Peyer's patch (tissue), 4 donors: ENCODE results near the gene EME2. TPM values are rescaled to one million over a fixed set of nuclear protein-coding genes. Genes with fewer than 3 reads are reported as not detected.
"Not testable (repeated sequence)": the region's sequence is repeated elsewhere in the genome, so short reads cannot be mapped to it uniquely, and the experiment has no call there.

ENCODE experiments used
- DNase-seq, 3 donors: peaks; one replicate each; pipeline ENCODE4 v3.0.0-alpha.2; 2017 to 2019
- H3K27ac ChIP-seq, 4 donors: fragments of 200-600 bp; sonication (generic); one replicate each; pipeline ENCODE4 v1.5.1; 2016 to 2019
- H3K27me3 ChIP-seq, 2 donors: fragments of 200-600 bp; sonication (generic); one replicate each; pipeline ENCODE4 v1.5.1; 2019
- H3K36me3 ChIP-seq, 3 donors: fragments of 200-600 bp; sonication (generic); one replicate each; pipeline ENCODE4 v1.5.1; 2016 to 2019
- H3K4me1 ChIP-seq, 4 donors: fragments of 200-600 bp; sonication (generic); one replicate each; pipeline ENCODE4 v1.5.1; 2016 to 2019
- H3K4me3 ChIP-seq, 4 donors: fragments of 200-600 bp; sonication (generic); 1 replicate in 3 of 4; 2 replicates in 1 of 4; pipeline ENCODE4 v1.5.1; 2016 to 2019; ENCODE audit warnings: mild to moderate bottlenecking in 1 of 4
- H3K9me3 ChIP-seq, 4 donors: fragments of 200-600 bp; sonication (generic); one replicate each; pipeline ENCODE4 v1.5.1; 2016 to 2019; ENCODE audit warnings: mild to moderate bottlenecking in 1 of 4
- CTCF ChIP-seq, 6 experiments: fragments of 450-650 bp in 4 of 6; fragments of 200-600 bp in 2 of 6; sonication (generic) in 1 of 6; IDR thresholded peaks; one replicate each; pipeline ENCODE4 v1.5.1; 2017 to 2019; ENCODE audit warnings: antibody characterized with exemption in 6 of 6, mild to moderate bottlenecking in 3 of 6, moderate library complexity in 1 of 6
- POLR2A ChIP-seq, 2 donors: fragments of 450-650 bp; IDR thresholded peaks; one replicate each; pipeline ENCODE4 v1.5.1; 2017; ENCODE audit warnings: antibody characterized with exemption in 2 of 2, mild to moderate bottlenecking in 2 of 2, moderate library complexity in 2 of 2
- total RNA-seq, 4 donors: library from RNA; depleted of rRNA; stranded (reverse); fragments of >200 nt; gene quantifications; one replicate each; pipeline ENCODE4 v1.1.0, GENCODE V29; 2016

Gene EME2
- total RNA-seq, 4 donors from 2014 or later = 54.6 to 99.9 (median 67.0) TPM

GRCh38 chr16:1727651-1728624 is 44.7 kb upstream of the EME2 start:
- H3K27ac ChIP-seq = no peak overlapping the region
- H3K4me3 ChIP-seq = no peak overlapping the region
- no peak for DNase-seq
- peaks cover 0 to 78% (median 0%) of the 10 kb centered on the region in 3 donors for H3K36me3 ChIP-seq
- TF ChIP-seq POLR2A (IDR thresholded peaks at IDR 0.05) = no peak
- H3K9me3 ChIP-seq = no peaks in the 10 kb centered on the region
- H3K4me1 ChIP-seq = peaks cover 0 to 13% (median 5%) of the 10 kb centered on the region in 4 donors
- H3K27me3 ChIP-seq = no peaks in the 10 kb centered on the region

GRCh38 chr16:1729026-1729425 is 43.6 kb upstream of the EME2 start:
- H3K4me3 ChIP-seq = no peak overlapping the region
- H3K36me3 ChIP-seq = peaks cover 0 to 89% (median 0%) of the 10 kb centered on the region in 3 donors
- peaks cover 0 to 2% (median 0%) of the 10 kb centered on the region in 4 donors for H3K4me1 ChIP-seq
- no peaks in the 10 kb centered on the region for H3K9me3 ChIP-seq
- TF ChIP-seq POLR2A (IDR thresholded peaks at IDR 0.05) = no peak
- H3K27me3 ChIP-seq = no peaks in the 10 kb centered on the region
- DNase-seq = no peak
- no peak overlapping the region for H3K27ac ChIP-seq

- TF ChIP-seq CTCF (IDR thresholded peaks at IDR 0.05) (no peak), POLR2A (IDR thresholded peaks at IDR 0.05) (no peak)
- no peak for DNase-seq
- H3K27ac ChIP-seq = no peak overlapping the region
- no peak overlapping the region for H3K4me3 ChIP-seq
- H3K9me3 ChIP-seq = no peaks in the 10 kb centered on the region
- no peaks in the 10 kb centered on the region for H3K27me3 ChIP-seq
- H3K36me3 ChIP-seq = peaks cover 0 to 92% (median 0%) of the 10 kb centered on the region in 3 donors
- H3K4me1 ChIP-seq = no peaks in the 10 kb centered on the region
Measured at GRCh38 chr16:1729445-1729844, 43.2 kb upstream of the EME2 start.

- Histone ChIP-seq H3K27me3 (no peaks in the 10 kb centered on the region), H3K9me3 (no peaks in the 10 kb centered on the region), H3K36me3 (peaks cover 0 to 86% (median 0%) of the 10 kb centered on the region in 3 donors), H3K4me1 (no peaks in the 10 kb centered on the region), H3K4me3 (no peak overlapping the region), H3K27ac (no peak overlapping the region)
- no peak for DNase-seq
- TF ChIP-seq POLR2A (IDR thresholded peaks at IDR 0.05) (no peak), CTCF (IDR thresholded peaks at IDR 0.05) (no peak)
Measured at GRCh38 chr16:1731073-1731472, 41.5 kb upstream of the EME2 start.

GRCh38 chr16:1731603-1732002 is 41.0 kb upstream of the EME2 start:
- Histone ChIP-seq H3K27ac (no peak overlapping the region), H3K9me3 (no peaks in the 10 kb centered on the region), H3K27me3 (no peaks in the 10 kb centered on the region), H3K4me1 (no peaks in the 10 kb centered on the region), H3K36me3 (peaks cover 0 to 81% (median 0%) of the 10 kb centered on the region in 3 donors), H3K4me3 (no peak overlapping the region)
- no peak for DNase-seq
- TF ChIP-seq CTCF (IDR thresholded peaks at IDR 0.05) = no peak
- TF ChIP-seq POLR2A (IDR thresholded peaks at IDR 0.05) = no peak

- Histone ChIP-seq H3K4me3 (no peak overlapping the region), H3K9me3 (no peaks in the 10 kb centered on the region), H3K27me3 (no peaks in the 10 kb centered on the region), H3K27ac (no peak overlapping the region), H3K4me1 (no peaks in the 10 kb centered on the region), H3K36me3 (peaks cover 0 to 76% (median 0%) of the 10 kb centered on the region in 3 donors)
- TF ChIP-seq POLR2A (IDR thresholded peaks at IDR 0.05) = no peak
- no peak for TF ChIP-seq CTCF (IDR thresholded peaks at IDR 0.05)
- DNase-seq = no peak
Measured at GRCh38 chr16:1732071-1732470, 40.5 kb upstream of the EME2 start.

- not testable (repeated sequence) for H3K9me3 ChIP-seq, DNase-seq, H3K27me3 ChIP-seq, H3K4me1 ChIP-seq, H3K27ac ChIP-seq, H3K4me3 ChIP-seq
- peaks cover 0 to 73% (median 0%) of the 10 kb centered on the region in 3 donors for H3K36me3 ChIP-seq
Measured at GRCh38 chr16:1732551-1732987, 40.0 kb upstream of the EME2 start.
